Stimulated activated naive CD4-positive, alpha-beta T cell treated with Interleukin-2 at 50 U/mL for 16 hours (primary cell): Measurements from ENCODE around the gene BHLHE23.
A peak's percentile ranks its signal among the peaks of the same experiment; 100 is the strongest.

ENCODE experiments used
- DNase-seq: peaks from one replicate; lab custom pipeline; 2025; lab: John Stamatoyannopoulos, UW

BHLHE23 gene

GRCh38 chr20:63009045-63009961 is 2.5 kb upstream of the BHLHE23 start:
- peak; percentile 77 for DNase-seq

DNA sequence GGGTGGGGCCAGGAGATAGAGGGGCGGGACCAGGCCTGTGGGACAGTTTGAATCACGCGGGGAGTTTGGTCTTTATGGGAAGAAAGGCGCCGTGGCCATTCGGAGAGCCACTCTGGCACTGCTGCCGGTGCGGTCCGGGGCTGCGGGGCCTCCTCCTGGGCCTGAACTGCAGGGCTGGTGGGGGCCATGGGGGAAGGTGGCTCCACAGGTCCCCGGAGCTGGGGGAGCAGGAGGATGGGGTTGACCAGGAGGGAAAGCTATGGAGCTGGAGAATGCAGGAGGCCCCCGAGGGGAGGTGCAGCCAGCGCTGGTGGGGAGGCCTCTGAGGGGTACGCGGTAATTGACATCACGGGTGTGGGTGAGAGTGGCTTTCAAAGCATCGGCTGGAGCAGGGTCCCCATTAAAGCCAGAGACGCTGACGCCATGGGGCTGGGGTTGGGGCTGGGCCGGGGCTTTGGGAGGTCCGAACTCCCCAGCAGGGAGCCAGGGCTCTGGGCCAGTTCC is 1.8 kb upstream of the BHLHE23 start:
- DNase-seq = no peak

DNA sequence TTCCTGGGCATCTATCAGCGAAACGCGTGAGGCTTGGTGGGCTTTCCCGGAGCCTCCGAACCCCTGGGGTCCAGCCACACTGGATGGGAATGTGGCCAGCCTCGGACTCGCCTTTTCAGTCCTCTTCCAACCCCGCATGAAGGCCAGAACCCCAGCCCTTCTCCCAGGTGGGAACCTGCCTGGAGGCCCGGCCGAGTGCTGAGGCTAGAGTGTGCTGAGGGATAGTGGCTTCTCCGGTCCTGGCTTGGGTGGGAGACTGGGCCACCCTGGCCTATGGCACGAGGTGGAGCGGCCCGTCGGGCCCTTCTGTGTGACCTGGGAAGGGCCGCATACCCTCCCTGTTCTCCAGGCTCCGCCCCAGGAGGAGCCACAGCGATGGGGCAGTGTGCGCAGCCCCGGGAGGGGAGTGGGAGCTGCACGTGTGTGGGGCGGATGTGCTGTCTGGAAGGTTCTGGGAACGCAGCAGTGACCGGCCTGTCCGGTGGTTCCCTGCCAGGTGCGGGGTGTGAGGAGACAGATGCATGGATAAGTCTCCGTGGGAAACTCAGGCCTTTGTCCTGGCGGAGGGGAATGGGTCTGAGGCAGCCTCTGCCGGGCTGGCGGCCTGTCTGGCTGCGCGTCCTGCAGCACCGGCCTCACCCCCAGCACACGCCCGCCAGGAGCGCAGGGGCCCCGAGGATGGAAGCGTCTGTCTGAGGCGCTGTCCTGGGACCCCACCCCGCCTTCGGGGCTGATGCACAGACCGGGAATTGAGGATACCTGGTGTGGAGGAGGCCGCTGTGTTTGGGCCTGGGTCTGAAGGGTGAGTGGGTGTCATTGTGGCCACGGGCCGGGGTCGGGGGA is 1.1 kb upstream of the BHLHE23 start:
- no peak for DNase-seq

DNA sequence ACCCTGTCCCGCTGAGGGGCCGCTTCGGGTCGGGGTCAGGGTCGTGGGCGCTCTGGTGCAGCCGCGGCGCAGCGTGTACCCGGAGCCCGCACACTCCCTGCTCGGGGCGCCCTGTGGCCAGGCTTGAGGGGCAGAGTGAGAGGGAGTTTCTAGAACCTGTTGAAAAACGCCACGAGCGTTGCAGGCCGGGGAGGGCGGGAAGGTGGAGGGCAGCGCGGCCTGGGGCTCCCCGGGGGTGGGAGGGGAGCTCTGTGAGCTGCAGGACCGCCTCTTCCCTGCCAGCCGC is 539 bp upstream of the BHLHE23 start:
- no peak for DNase-seq

- no peak for DNase-seq
These were observed 763 bp downstream of the BHLHE23 start for GRCh38 chr20:63005862-63006539.

- no peak for DNase-seq
These were observed 1.4 kb downstream of the BHLHE23 start for GRCh38 chr20:63005365-63005861.

DNA sequence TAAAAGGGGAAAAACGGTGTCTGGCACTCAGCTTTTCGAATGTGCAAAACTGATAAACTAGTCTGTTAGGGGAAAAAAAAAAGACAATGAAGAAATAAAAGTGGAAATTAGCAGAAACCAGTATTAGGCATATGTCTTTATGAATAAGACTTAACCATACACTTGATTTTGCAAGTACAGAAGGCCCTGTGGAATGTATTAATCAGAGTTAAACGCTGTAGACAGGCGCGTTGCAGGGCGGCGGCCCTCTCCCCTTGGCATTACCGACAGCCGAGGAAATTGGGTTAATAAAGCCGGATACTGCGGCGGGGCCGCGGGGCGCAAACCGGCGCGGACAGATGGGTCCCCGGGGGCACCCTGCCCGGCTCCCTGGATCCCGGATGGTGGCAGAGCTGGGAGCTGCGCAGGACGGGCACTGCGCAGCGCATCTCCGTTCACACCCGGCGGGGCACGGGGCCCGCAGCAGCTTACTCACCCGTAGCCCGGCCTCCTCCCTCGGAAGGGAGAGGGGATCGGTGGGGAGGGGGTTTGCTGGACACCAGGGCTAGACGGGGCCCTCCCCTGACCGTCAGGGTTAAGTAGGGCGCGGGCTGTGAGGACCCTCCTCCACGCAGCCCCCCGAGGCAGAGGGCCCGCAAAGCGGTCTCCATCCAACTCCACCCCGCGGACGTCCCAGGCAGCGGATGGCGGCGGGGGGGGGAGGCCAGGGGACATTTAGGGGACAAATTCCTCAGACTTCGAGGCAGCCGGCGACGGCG is 2.0 kb downstream of the BHLHE23 start:
- DNase-seq = no peak

- DNase-seq = no peak
These were observed 3.2 kb downstream of the BHLHE23 start for GRCh38 chr20:63003546-63003945.

DNA sequence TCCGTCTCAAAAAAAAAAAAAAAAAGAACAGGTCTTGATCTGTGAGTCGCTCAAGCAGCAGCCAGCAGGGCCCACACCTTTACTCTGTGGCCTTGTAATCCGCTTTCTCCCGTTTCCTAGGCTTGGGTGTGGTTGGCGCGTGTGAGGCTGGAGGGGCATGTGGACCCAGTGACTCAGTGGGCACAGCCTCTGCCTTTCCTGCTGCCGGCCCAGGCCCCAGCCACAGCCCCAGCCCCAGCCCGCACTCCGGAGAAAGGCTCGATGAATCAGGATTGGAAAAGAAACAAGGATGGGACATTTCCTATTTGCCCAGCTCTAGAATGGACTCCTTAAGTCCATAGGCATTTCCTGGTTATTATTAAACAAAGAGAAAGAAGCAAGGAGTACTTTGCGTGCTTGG is 4.3 kb downstream of the BHLHE23 start:
- DNase-seq = no peak

GRCh38 chr20:63000958-63001357 is 5.8 kb downstream of the BHLHE23 start:
- DNase-seq = no peak

- no peak for DNase-seq
These were observed 6.7 kb downstream of the BHLHE23 start for GRCh38 chr20:63000036-63000435.

GRCh38 chr20:62999580-62999979 is 7.2 kb downstream of the BHLHE23 start:
- DNase-seq = no peak

DNA sequence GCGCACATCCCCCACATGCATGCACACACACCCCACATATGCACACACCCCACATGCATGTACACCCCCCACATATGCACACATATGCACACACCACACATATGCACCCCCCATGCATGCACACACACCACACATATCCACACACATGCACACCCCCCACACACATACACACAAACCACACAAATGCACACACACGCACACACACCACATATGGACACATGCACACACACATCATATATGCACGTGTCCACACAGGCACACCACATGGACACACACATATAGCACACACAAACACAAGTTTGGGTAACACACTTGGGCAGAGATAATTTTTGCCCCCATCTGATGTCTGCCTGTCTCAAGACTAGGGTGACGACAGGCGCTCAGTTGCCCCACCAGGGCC is 8.3 kb downstream of the BHLHE23 start:
- DNase-seq = no peak

GRCh38 chr20:62997417-62998035 is 9.2 kb downstream of the BHLHE23 start:
- DNase-seq = no peak

GRCh38 chr20:62996596-62996982 is 10.2 kb downstream of the BHLHE23 start:
- DNase-seq = no peak

DNA sequence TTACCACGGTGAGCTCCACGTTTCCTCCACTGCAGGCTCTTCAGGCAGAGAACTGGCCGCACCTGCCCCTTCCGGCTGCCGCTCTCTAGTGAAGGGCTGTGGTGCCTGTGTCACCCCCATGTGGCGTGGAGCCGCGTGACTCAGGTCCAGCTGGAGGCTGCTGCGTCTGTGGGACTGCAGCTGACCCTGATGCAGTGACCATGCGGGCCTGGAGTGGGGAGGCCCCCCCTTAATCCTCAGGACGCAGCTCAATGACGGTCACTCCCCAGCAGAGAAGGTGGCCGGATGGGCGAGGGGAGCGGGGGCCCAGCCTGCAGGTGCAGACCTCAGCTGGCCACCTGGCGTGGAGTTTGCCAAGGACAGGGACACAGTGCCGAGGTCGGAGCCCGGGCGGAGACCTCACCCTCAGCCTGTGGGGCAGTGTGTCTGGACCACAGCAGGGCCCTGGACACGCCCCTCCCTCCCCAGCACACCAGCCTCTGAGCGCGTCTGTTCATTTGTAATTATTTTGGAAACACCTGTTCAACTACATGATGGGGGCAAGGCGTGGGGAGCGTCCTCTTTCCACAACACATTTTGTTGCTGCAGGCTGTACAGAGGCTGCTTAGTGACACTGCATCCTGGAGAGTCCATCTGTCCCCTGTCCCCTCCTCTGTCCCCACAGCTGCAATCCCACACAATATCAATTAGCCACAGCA is 10.7 kb downstream of the BHLHE23 start:
- no peak for DNase-seq

DNA sequence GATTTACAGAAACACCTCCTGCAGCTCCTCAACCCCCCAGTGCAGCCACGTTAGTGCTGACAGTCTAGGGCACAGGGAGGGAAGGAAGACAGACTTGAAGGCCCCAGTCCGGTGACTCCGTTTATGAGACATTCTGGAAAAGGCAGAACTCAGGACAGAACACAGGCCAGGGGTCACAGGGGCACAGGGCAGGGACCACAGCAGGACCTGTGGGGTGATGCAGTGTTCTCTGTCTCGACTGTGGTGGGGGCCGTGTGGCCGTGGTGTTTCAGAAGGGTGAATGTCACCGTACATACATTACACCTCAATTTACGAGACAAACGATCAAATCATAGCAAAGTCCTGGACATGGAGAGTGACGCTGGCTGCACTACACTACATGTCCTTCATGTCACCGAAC is 11.3 kb downstream of the BHLHE23 start:
- no peak for DNase-seq

GRCh38 chr20:62994869-62995281 is 11.9 kb downstream of the BHLHE23 start:
- no peak for DNase-seq

DNA sequence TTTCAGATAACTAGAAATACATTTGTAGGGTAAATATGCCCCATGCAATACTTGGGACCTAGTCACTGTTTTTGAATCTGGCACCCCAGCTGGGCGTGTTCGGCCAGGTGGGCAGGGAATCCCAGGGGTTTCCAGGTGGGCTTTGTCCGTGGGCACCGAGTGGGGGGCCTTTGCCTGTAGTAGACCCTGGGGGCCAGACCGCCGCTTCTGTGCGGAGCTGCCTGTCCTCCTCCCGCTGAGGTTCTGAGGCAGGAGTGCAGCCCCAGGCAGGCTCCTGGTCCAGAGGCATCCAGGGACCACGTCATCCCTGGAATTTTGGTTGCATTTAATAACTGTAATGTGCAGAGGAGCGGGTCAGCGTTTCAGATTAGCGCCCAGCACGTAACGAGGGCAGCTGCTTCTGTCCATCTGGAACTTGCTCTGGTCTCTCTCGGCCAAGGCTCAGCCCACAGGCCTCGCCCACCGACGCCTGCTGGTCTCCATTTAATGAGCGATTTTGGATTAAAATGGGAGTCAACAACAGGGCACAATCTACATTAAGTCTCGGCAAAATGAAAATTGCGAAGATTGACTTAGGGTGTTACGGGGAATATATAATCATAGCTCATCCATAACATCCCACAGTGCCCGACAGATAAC is 12.8 kb downstream of the BHLHE23 start:
- no peak for DNase-seq

DNA sequence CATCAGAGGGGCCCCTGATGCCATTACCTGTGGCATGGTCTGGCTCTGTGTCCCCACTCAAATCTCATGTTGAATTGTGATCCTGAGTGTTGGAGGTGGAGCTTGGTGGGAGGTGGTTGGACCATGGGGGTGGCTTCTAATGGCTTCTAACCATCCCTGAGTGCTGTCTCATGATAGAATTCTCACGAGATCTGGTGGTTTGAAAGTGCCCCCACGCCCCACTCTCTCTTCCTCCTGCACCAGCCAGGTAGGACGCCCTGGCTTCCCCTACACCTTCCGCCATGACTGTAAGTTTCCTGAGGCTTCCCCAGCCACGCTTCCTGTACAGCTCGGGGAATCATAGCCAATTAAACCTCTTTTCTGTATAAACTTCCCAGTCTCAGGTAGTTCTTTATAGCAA is 14.9 kb downstream of the BHLHE23 start:
- DNase-seq = no peak
